ENCODE results near the gene GNE. TPM values are rescaled to one million over a fixed set of nuclear protein-coding genes. Genes with fewer than 3 reads are reported as not detected.
"Not testable (repeated sequence)": the region's sequence is repeated elsewhere in the genome, so short reads cannot be mapped to it uniquely, and the experiment has no call there.

GNE gene
- total RNA-seq, 1 experiment from 2014 or later, result 10.9 TPM

DNA sequence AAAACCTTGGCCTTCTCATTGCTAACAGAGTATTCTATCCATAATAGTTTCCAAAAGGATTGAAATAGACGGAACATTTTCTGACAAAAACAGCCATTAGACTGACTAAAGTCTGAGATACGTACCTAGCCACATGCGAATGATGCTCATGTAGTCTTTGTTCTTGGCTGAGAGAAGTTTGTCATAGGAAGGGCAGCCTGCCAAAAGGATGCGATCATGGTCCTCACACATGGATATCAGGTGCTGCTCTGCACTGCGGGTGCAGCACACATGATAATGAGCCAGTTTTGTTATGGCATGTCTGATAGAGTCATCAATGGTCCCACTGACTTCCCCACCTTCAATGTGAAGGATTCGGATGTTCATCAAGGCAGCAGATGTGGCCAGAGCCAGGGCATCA, 12.3 kb downstream of the GNE start:
- Histone ChIP-seq H4K20me1 (ENCODE audit: low read length) (no peaks in the 10 kb centered on the region), H3K27ac (ENCODE audit: low read length) (no peak overlapping the region), H3K4me3 (ENCODE audit: low read length) (no peak overlapping the region), H2AFZ (ENCODE audit: low read length) (no peak overlapping the region), H3K9me3 (ENCODE audit: low read length) (no peaks in the 10 kb centered on the region), H3K9ac (ENCODE audit: low read length) (no peak overlapping the region), H3K4me2 (ENCODE audit: low read length) (no peak overlapping the region), H3F3A (ENCODE audit: low read length, unreplicated experiment) (no peaks in the 10 kb centered on the region), H3K4me1 (ENCODE audit: insufficient read depth, low read length) (no peaks in the 10 kb centered on the region), H3K9me2 (replicated peaks; ENCODE audit: low read length) (no peaks in the 10 kb centered on the region), H3K36me3 (ENCODE audit: low read depth, low read length) (peaks cover 4% of the 10 kb centered on the region; the same call in 1 of the 2 replicates), H3K27me3 (ENCODE audit: low read length) (no peaks in the 10 kb centered on the region), H3K79me2 (ENCODE audit: low read length) (no peaks in the 10 kb centered on the region)
- ChIA-PET POLR2A (ENCODE audit: unreplicated experiment) (no interaction called here), CTCF (no interaction called here)
- ATAC-seq (no peak), DNase-seq (no peak)
- intact Hi-C loops (cut with micrococcal nuclease), result no loop called here
- no TSS peak for BruUV-seq (replicated peaks)
- TF ChIP-seq EZH2 (IDR thresholded peaks at IDR 0.05; ENCODE audit: low read length, unreplicated experiment) (no peak), EZH2phosphoT487 (IDR thresholded peaks at IDR 0.05; ENCODE audit: borderline replicate concordance, low read length) (no peak)
- TF ChIP-seq, protein P1, sequence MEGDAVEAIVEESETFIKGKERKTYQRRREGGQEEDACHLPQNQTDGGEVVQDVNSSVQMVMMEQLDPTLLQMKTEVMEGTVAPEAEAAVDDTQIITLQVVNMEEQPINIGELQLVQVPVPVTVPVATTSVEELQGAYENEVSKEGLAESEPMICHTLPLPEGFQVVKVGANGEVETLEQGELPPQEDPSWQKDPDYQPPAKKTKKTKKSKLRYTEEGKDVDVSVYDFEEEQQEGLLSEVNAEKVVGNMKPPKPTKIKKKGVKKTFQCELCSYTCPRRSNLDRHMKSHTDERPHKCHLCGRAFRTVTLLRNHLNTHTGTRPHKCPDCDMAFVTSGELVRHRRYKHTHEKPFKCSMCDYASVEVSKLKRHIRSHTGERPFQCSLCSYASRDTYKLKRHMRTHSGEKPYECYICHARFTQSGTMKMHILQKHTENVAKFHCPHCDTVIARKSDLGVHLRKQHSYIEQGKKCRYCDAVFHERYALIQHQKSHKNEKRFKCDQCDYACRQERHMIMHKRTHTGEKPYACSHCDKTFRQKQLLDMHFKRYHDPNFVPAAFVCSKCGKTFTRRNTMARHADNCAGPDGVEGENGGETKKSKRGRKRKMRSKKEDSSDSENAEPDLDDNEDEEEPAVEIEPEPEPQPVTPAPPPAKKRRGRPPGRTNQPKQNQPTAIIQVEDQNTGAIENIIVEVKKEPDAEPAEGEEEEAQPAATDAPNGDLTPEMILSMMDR (conservative IDR thresholded peaks at IDR 0.05; ENCODE audit: low read depth, low read length), result no peak

DNA sequence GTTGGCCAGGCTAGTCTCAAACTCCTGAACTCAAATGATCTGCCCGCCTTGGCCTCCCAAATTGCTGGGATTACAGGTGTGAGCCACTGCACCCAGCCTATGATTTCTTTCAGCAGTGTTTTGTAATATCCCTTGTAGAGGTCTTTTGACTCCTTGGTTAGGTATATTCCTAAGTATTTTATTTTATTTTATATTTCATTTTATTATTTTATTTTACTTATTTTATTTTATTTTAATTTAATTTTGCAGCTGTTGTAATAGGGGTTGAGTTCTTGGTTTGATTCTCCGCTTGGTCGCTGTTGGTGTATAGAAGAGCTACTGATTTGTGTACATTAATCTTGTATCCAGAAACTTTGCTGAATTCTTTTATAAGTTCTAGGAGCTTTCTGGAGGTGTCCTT, 18.6 kb downstream of the GNE start:
- POLR2A ChIA-PET (ENCODE audit: unreplicated experiment); DNase-seq; H3K4me1 ChIP-seq (ENCODE audit: insufficient read depth, low read length); H3K79me2 ChIP-seq (ENCODE audit: low read length); intact Hi-C loops (cut with micrococcal nuclease); BruUV-seq (replicated peaks); ATAC-seq; H2AFZ ChIP-seq (ENCODE audit: low read length); H3K27ac ChIP-seq (ENCODE audit: low read length); H3K9me3 ChIP-seq (ENCODE audit: low read length); H4K20me1 ChIP-seq (ENCODE audit: low read length); H3F3A ChIP-seq (ENCODE audit: low read length, unreplicated experiment); H3K4me3 ChIP-seq (ENCODE audit: low read length); H3K4me2 ChIP-seq (ENCODE audit: low read length); H3K27me3 ChIP-seq (ENCODE audit: low read length); H3K9me2 ChIP-seq (replicated peaks; ENCODE audit: low read length); H3K36me3 ChIP-seq (ENCODE audit: low read depth, low read length); CTCF ChIA-PET; H3K9ac ChIP-seq (ENCODE audit: low read length): not testable (repeated sequence)

DNA sequence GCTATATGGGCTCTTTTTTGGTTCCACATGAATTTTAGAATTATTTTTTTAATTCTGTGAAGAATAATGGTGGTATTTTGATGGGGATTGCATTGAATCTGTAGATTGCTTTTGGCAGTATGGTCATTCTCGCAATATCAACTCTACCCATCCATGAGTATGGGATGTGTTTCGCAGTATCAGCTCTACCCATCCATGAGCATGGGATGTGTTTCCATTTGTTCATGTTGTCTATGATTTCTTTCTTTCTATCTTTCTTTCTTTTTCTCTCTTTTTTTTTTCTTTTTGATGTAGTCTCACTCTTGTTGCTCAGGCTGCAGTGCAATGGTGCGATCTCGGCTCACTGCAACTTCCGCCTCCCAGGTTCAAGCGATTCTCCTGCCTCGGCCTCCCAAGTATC, 19.0 kb downstream of the GNE start:
- H3K27me3 ChIP-seq (ENCODE audit: low read length); CTCF ChIA-PET; H4K20me1 ChIP-seq (ENCODE audit: low read length); intact Hi-C loops (cut with micrococcal nuclease); H3K79me2 ChIP-seq (ENCODE audit: low read length); DNase-seq; H3K4me3 ChIP-seq (ENCODE audit: low read length); ATAC-seq; H3K36me3 ChIP-seq (ENCODE audit: low read depth, low read length); H3K9me2 ChIP-seq (replicated peaks; ENCODE audit: low read length); H3K27ac ChIP-seq (ENCODE audit: low read length); H2AFZ ChIP-seq (ENCODE audit: low read length); H3K4me1 ChIP-seq (ENCODE audit: insufficient read depth, low read length); BruUV-seq (replicated peaks); H3K9ac ChIP-seq (ENCODE audit: low read length); H3F3A ChIP-seq (ENCODE audit: low read length, unreplicated experiment); POLR2A ChIA-PET (ENCODE audit: unreplicated experiment); H3K4me2 ChIP-seq (ENCODE audit: low read length); H3K9me3 ChIP-seq (ENCODE audit: low read length): not testable (repeated sequence)

DNA sequence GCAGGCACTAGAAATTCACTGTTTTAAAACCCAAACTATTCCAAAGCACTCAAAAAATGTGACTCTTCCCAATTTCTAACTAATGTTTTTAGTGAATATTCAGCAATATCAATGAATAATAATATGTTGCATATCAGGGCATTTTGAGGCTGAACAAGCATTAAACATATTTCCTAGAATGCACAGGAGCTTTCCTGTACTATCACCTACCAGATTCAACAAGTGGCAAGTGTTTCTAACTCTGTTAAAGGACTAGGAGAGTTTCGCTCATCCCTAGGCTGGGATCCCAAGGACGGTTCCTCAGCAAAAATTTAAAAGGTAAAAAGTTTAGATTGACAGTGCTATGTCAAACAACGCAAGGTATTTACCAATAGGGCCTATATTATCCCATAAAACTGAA, 21.0 kb downstream of the GNE start:
- ChIA-PET CTCF (no interaction called here), POLR2A (ENCODE audit: unreplicated experiment) (no interaction called here)
- Histone ChIP-seq H2AFZ (ENCODE audit: low read length) (no peak overlapping the region), H3K36me3 (ENCODE audit: low read depth, low read length) (no peaks in the 10 kb centered on the region), H3K4me1 (ENCODE audit: insufficient read depth, low read length) (no peaks in the 10 kb centered on the region), H3K27me3 (ENCODE audit: low read length) (no peaks in the 10 kb centered on the region), H3K79me2 (ENCODE audit: low read length) (no peaks in the 10 kb centered on the region), H3K4me3 (ENCODE audit: low read length) (no peak overlapping the region), H3K9me3 (ENCODE audit: low read length) (no peaks in the 10 kb centered on the region), H3F3A (ENCODE audit: low read length, unreplicated experiment) (no peaks in the 10 kb centered on the region), H3K9me2 (replicated peaks; ENCODE audit: low read length) (no peaks in the 10 kb centered on the region), H3K27ac (ENCODE audit: low read length) (no peak overlapping the region), H3K9ac (ENCODE audit: low read length) (no peak overlapping the region), H3K4me2 (ENCODE audit: low read length) (no peak overlapping the region), H4K20me1 (ENCODE audit: low read length) (no peaks in the 10 kb centered on the region)
- ATAC-seq, result no peak
- intact Hi-C loops (cut with micrococcal nuclease), result no loop called here
- DNase-seq, result no peak
- TF ChIP-seq, protein P1 (conservative IDR thresholded peaks at IDR 0.05; ENCODE audit: low read depth, low read length), result no peak
- no peak for TF ChIP-seq EZH2 (IDR thresholded peaks at IDR 0.05; ENCODE audit: low read length, unreplicated experiment)
- TF ChIP-seq EZH2phosphoT487 (IDR thresholded peaks at IDR 0.05; ENCODE audit: borderline replicate concordance, low read length), result no peak
- BruUV-seq (replicated peaks), result no TSS peak

Data from PC-3 (cell line).